ENCODE data around the gene TDRKH. TPM values are rescaled to one million over a fixed set of nuclear protein-coding genes. Genes with fewer than 3 reads are reported as not detected.

TDRKH gene
- total and polyA plus RNA-seq, 2 experiments from 2014 or later: 2.2 to 3.6 TPM

- Histone ChIP-seq H3K9ac (no peak overlapping the region), H3K4me2 (ENCODE audit: unreplicated experiment) (no peak overlapping the region), H3K27ac (no peak overlapping the region), H3K36me3 (ENCODE audit: low read depth) (no peaks in the 10 kb centered on the region), H3K4me1 (ENCODE audit: insufficient read depth) (no peaks in the 10 kb centered on the region), H3K27me3 (replicated peaks; ENCODE audit: insufficient read depth) (peaks cover 8% of the 10 kb centered on the region; the same call in 1 of the 2 replicates), H3F3A (ENCODE audit: insufficient read depth) (no peaks in the 10 kb centered on the region), H3K79me2 (ENCODE audit: insufficient read depth) (no peaks in the 10 kb centered on the region), H3K4me3 (no peak overlapping the region), H3K9me3 (ENCODE audit: low read depth) (no peaks in the 10 kb centered on the region), H3K9me2 (ENCODE audit: insufficient read depth) (no peaks in the 10 kb centered on the region), H2AFZ (no peak overlapping the region), H4K20me1 (ENCODE audit: insufficient read depth) (no peaks in the 10 kb centered on the region)
- TF ChIP-seq EZH2 (IDR thresholded peaks at IDR 0.05; ENCODE audit: insufficient read depth, poor library complexity, severe bottlenecking): no peak
- TF ChIP-seq EZH2phosphoT487 (IDR thresholded peaks at IDR 0.05; ENCODE audit: insufficient read depth, low read depth): no peak
- DNase-seq: no peak
- 82 to 84% methylated on average over 10 of the region's 10 CpGs for WGBS, 2 experiments (ENCODE audit: low coverage in 1 of 2, low lambda C conversion rate in 2 of 2, missing lambda C conversion rate in 2 of 2)
- in situ Hi-C loops (cut with MboI): no loop called here
Observed at GRCh38 chr1:151729157-151729965, 60.9 kb downstream of the TDRKH start.

DNA sequence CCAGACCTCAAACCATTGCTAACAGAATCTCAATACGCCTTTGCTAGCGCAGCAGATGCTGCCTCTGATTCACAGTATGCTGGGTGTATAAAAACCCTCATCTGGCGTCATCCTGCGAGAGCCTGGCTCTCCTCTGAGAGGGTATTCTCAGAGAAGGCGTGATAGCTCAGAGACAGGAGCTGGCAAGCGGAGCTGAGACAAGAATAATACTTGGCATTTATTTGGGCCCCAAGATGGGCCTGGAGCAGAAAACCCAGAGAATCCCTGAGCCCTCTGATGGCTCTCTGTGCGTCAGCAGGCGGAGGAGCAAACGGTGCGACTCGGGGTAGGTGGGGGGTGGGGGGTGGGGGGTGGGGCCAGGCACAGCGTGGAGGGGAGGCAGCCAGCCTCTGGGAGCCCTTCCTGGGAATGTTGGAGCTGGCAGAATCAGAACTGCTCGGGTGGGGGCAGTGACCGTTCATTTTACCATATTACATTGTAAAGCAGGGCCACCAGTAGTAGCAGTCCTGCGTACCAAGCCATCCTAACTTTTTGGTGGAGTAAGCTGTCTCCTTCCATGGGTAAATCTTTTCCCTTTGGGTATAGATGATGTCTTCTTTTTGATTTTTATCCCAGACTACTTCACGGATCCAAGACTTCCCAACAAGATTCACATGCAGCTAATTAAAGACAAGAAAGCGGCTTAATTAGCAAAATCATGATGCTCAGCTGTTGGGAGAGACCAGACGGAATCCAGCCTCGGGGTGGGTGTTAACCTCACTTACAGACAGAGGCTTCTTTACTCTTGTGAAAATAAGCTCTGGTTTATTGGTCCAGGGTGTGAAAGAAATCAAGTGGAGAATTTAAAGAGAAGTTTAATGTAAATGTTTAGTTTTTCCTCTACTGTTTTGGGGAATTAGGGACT lies 61.9 kb downstream of the TDRKH start:
- H3K9ac ChIP-seq: peak overlapping the region; percentile 54
- peak overlapping the region; percentile 22; the same call in 1 of the 2 replicates for H3K27ac ChIP-seq
- H3K9me2 ChIP-seq (ENCODE audit: insufficient read depth): no peaks in the 10 kb centered on the region
- H3K4me1 ChIP-seq (ENCODE audit: insufficient read depth): no peaks in the 10 kb centered on the region
- no peaks in the 10 kb centered on the region for H3K79me2 ChIP-seq (ENCODE audit: insufficient read depth)
- 11 to 12% methylated on average over 18 to 19 of the region's 19 CpGs for WGBS, 2 experiments (ENCODE audit: low coverage in 1 of 2, low lambda C conversion rate in 2 of 2, missing lambda C conversion rate in 2 of 2)
- H4K20me1 ChIP-seq (ENCODE audit: insufficient read depth): no peaks in the 10 kb centered on the region
- no peaks in the 10 kb centered on the region for H3K36me3 ChIP-seq (ENCODE audit: low read depth)
- peak; percentile 84 for DNase-seq
- H2AFZ ChIP-seq: peak overlapping the region; percentile 81
- H3K4me2 ChIP-seq (ENCODE audit: unreplicated experiment): peak overlapping the region; percentile 74
- in situ Hi-C loops (cut with MboI): no loop called here
- TF ChIP-seq EZH2phosphoT487 (IDR thresholded peaks at IDR 0.05; ENCODE audit: insufficient read depth, low read depth) (no peak), EZH2 (IDR thresholded peaks at IDR 0.05; ENCODE audit: insufficient read depth, poor library complexity, severe bottlenecking) (no peak)
- no peaks in the 10 kb centered on the region for H3K9me3 ChIP-seq (ENCODE audit: low read depth)
- H3F3A ChIP-seq (ENCODE audit: insufficient read depth): no peaks in the 10 kb centered on the region
- peaks cover 17% of the 10 kb centered on the region; the same call in 1 of the 2 replicates for H3K27me3 ChIP-seq (replicated peaks; ENCODE audit: insufficient read depth)
- H3K4me3 ChIP-seq: peak overlapping the region; percentile 62

- no peak overlapping the region for H3K4me3 ChIP-seq
- peaks cover 32% of the 10 kb centered on the region for H3K27me3 ChIP-seq (replicated peaks; ENCODE audit: insufficient read depth)
- TF ChIP-seq EZH2phosphoT487 (IDR thresholded peaks at IDR 0.05; ENCODE audit: insufficient read depth, low read depth) (no peak), EZH2 (IDR thresholded peaks at IDR 0.05; ENCODE audit: insufficient read depth, poor library complexity, severe bottlenecking) (no peak)
- H3K36me3 ChIP-seq (ENCODE audit: low read depth): no peaks in the 10 kb centered on the region
- no peaks in the 10 kb centered on the region for H3K79me2 ChIP-seq (ENCODE audit: insufficient read depth)
- no peak overlapping the region for H3K4me2 ChIP-seq (ENCODE audit: unreplicated experiment)
- no peak for DNase-seq
- H4K20me1 ChIP-seq (ENCODE audit: insufficient read depth): no peaks in the 10 kb centered on the region
- no peaks in the 10 kb centered on the region for H3K4me1 ChIP-seq (ENCODE audit: insufficient read depth)
- no peak overlapping the region for H3K27ac ChIP-seq
- no peaks in the 10 kb centered on the region for H3F3A ChIP-seq (ENCODE audit: insufficient read depth)
- H3K9me2 ChIP-seq (ENCODE audit: insufficient read depth): no peaks in the 10 kb centered on the region
- no peak overlapping the region for H3K9ac ChIP-seq
- H2AFZ ChIP-seq: no peak overlapping the region
- in situ Hi-C loops (cut with MboI): no loop called here
- H3K9me3 ChIP-seq (ENCODE audit: low read depth): no peaks in the 10 kb centered on the region
- 58 to 59% methylated on average over 3 of the region's 3 CpGs for WGBS, 2 experiments (ENCODE audit: low coverage in 1 of 2, low lambda C conversion rate in 2 of 2, missing lambda C conversion rate in 2 of 2)
Observed at GRCh38 chr1:151723726-151724370, 66.5 kb downstream of the TDRKH start.

Small RNA genes within 50 kb of the gene (small RNA-seq; reads per million reads assigned to genes)
- gene RNU6-662P (ENCODE audit: low read depth, low replicate concordance): not detected

Other genes with a start within 250 kb of the TDRKH start
- 12.0 and 14.8 TPM in 2 replicates for gene SNX27, start 178.4 kb downstream of the TDRKH start, total RNA-seq (2014; rRNA removed; shearing (Covaris generic))
- gene SNX27, start 178.4 kb downstream of the TDRKH start, polyA plus RNA-seq (2016; fragmentation: Nextera tagmentation; extraction: Ambion mirVana): 17.9 and 18.0 TPM in 2 replicates
- not detected in 2 replicates for gene CELF3, start 73.7 kb downstream of the TDRKH start, total RNA-seq (2014; rRNA removed; shearing (Covaris generic))
- not detected in 2 replicates for gene CELF3, start 73.7 kb downstream of the TDRKH start, polyA plus RNA-seq (2016; fragmentation: Nextera tagmentation; extraction: Ambion mirVana)
- not detected in 2 replicates for gene RIIAD1, start 69.0 kb downstream of the TDRKH start, total RNA-seq (2014; rRNA removed; shearing (Covaris generic))
- gene RIIAD1, start 69.0 kb downstream of the TDRKH start, polyA plus RNA-seq (2016; fragmentation: Nextera tagmentation; extraction: Ambion mirVana): 1.1 and 1.2 TPM in 2 replicates
- 62.1 and 70.2 TPM in 2 replicates for gene MRPL9, start 27.0 kb downstream of the TDRKH start, total RNA-seq (2014; rRNA removed; shearing (Covaris generic))
- gene MRPL9, start 27.0 kb downstream of the TDRKH start, polyA plus RNA-seq (2016; fragmentation: Nextera tagmentation; extraction: Ambion mirVana): 71.7 and 74.9 TPM in 2 replicates
- gene LINGO4, start 14.9 kb upstream of the TDRKH start, total RNA-seq (2014; rRNA removed; shearing (Covaris generic)): not detected in 2 replicates
- gene LINGO4, start 14.9 kb upstream of the TDRKH start, polyA plus RNA-seq (2016; fragmentation: Nextera tagmentation; extraction: Ambion mirVana): not detected in 2 replicates
- not detected in 2 replicates for gene RORC, start 41.3 kb upstream of the TDRKH start, total RNA-seq (2014; rRNA removed; shearing (Covaris generic))
- gene RORC, start 41.3 kb upstream of the TDRKH start, polyA plus RNA-seq (2016; fragmentation: Nextera tagmentation; extraction: Ambion mirVana): not detected in 2 replicates
- 0.13 TPM in 1 of 2 replicates, not detected in the other for gene C2CD4D, start 49.3 kb upstream of the TDRKH start, total RNA-seq (2014; rRNA removed; shearing (Covaris generic))
- 0.14 and 0.16 TPM in 2 replicates for gene C2CD4D, start 49.3 kb upstream of the TDRKH start, polyA plus RNA-seq (2016; fragmentation: Nextera tagmentation; extraction: Ambion mirVana)
- not detected in 2 replicates for gene THEM5, start 63.2 kb upstream of the TDRKH start, total RNA-seq (2014; rRNA removed; shearing (Covaris generic))
- not detected in 2 replicates for gene THEM5, start 63.2 kb upstream of the TDRKH start, polyA plus RNA-seq (2016; fragmentation: Nextera tagmentation; extraction: Ambion mirVana)
- 10.0 and 14.6 TPM in 2 replicates for gene THEM4, start 119.0 kb upstream of the TDRKH start, total RNA-seq (2014; rRNA removed; shearing (Covaris generic))
- 17.9 and 19.0 TPM in 2 replicates for gene THEM4, start 119.0 kb upstream of the TDRKH start, polyA plus RNA-seq (2016; fragmentation: Nextera tagmentation; extraction: Ambion mirVana)
- 60.5 and 60.7 TPM in 2 replicates for gene S100A10, start 203.4 kb upstream of the TDRKH start, total RNA-seq (2014; rRNA removed; shearing (Covaris generic))
- gene S100A10, start 203.4 kb upstream of the TDRKH start, polyA plus RNA-seq (2016; fragmentation: Nextera tagmentation; extraction: Ambion mirVana): 1,024 and 1,043 TPM in 2 replicates
- gene S100A11, start 246.5 kb upstream of the TDRKH start, total RNA-seq (2014; rRNA removed; shearing (Covaris generic)): 460 and 612 TPM in 2 replicates
- gene S100A11, start 246.5 kb upstream of the TDRKH start, polyA plus RNA-seq (2016; fragmentation: Nextera tagmentation; extraction: Ambion mirVana): 4,050 and 4,052 TPM in 2 replicates

Data from GM23248 (cell line).